Measurements from ENCODE around the gene NSUN7.

Gene NSUN7

DNA sequence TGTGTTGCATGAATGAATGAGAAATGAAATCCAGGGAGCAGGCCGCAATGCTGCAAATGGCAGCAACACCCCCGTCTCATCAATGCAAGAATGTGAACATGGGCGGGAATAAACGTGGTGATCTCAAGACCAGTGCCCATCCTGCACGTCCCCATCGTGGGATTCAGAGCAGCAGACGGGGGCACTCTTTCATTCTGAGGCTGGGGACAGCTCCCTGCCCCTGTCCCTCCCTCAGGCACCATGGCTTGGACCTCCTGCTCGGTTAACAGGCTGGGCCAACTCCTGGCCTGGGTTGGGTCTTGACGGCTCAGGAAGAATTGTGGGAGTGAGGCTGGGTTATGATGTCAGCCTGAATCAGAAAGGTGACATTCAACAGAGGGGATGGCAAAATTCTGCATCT, 78.9 kb downstream of the NSUN7 start:
- TF ChIP-seq, protein P1, sequence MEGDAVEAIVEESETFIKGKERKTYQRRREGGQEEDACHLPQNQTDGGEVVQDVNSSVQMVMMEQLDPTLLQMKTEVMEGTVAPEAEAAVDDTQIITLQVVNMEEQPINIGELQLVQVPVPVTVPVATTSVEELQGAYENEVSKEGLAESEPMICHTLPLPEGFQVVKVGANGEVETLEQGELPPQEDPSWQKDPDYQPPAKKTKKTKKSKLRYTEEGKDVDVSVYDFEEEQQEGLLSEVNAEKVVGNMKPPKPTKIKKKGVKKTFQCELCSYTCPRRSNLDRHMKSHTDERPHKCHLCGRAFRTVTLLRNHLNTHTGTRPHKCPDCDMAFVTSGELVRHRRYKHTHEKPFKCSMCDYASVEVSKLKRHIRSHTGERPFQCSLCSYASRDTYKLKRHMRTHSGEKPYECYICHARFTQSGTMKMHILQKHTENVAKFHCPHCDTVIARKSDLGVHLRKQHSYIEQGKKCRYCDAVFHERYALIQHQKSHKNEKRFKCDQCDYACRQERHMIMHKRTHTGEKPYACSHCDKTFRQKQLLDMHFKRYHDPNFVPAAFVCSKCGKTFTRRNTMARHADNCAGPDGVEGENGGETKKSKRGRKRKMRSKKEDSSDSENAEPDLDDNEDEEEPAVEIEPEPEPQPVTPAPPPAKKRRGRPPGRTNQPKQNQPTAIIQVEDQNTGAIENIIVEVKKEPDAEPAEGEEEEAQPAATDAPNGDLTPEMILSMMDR (IDR thresholded peaks at IDR 0.05; ENCODE audit: extremely low read depth, missing control alignments) = no peak
- DNase-seq (ENCODE audit: low spot score) = no peak

DNA sequence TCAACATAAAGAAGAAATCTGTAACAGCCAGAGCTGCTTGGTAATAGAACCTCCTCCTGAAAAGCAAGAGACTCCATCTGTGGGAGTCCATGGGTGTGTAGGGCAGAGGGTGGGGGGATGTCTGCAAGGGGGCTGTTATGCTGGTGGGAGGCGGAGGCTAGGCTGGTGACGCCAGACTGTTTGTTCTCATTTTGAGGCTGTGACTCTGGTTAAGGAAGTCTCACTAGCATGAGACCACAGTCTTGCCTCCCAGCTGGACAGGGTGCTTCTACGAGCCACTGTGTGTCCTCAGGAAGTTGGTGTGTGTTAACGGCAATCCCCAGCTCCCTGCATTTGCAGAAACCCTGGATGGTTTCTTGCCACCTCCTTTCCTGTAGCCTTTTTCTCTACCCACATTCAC, 79.8 kb downstream of the NSUN7 start:
- no peak for DNase-seq (ENCODE audit: low spot score)
- TF ChIP-seq, protein P1 (IDR thresholded peaks at IDR 0.05; ENCODE audit: extremely low read depth, missing control alignments) = no peak

DNA sequence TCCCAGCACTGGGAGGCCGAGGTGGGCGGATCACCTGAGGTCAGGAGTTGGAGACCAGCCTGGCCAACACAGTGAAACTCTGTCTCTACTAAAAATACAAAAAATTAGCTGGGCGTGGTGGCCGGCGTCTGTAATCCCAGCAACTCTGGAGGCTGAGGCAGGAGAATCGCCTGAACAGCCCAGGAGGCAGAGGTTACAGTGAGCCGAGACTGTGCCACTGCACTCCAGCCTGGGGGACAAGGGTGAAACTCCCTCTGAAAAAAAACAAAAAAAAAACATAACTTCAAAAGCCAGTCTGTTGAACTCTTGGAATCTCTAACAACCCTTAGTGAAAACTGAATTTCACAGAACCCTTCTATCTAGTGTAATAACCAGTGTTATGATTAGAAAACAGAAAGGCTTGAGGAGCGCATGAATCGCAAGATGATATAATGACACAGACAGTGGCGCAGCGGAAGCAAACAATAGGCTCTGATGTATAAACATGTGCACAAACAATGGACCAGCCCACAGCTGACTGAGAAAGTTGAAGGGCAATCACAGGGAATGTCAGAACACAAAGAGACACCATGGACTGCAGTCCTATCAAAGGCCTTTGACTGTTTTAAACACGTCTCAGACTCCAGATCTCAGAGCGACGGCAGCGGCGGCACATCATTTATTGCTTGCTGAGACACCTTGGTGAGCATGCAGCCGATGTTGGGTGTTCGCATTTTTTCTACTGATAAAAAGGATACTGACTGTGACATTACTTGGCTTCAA, 81.6 kb downstream of the NSUN7 start:
- TF ChIP-seq, protein P1 (IDR thresholded peaks at IDR 0.05; ENCODE audit: extremely low read depth, missing control alignments) = no peak
- no peak for DNase-seq (ENCODE audit: low spot score)

DNA sequence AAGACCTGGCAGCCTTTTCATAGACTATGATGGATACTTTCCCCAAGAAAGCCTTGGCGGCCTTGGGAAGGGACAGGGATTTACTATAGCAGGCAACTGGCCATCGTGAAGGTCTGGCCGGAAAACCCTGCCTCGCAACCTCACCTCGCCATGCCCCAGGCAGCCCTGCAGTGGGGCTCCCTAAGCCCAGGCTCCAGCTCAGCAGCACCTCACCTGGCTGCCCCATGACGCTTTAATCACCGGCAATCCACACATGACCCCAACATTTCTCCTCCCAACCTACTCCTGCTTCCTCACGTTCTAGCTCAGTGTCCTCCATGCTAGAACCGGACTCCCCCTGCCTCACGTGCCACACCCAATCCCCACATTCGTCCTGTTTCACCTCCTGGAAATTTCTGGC, 82.4 kb downstream of the NSUN7 start:
- TF ChIP-seq, protein P1 (IDR thresholded peaks at IDR 0.05; ENCODE audit: extremely low read depth, missing control alignments) = no peak
- no peak for DNase-seq (ENCODE audit: low spot score)

DNA sequence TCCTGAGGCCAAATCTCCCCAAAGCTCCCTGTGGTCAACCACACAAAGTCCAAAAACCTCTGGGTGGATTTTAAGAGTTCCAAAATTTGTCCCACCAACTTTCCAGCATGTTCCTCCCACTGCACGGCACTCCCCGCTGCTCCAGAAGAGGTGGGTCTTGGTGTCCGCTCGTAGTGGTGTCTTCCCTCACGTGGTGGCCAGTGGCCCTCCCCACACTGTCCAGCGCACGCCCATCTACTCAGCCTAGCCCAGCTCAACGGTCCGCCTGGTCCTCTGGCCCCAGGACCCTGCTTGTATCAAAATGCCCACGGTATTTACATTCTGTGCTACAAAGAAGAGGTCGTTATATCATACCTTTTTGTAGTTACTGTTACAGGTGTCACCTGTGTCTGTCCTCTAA, 83.5 kb downstream of the NSUN7 start:
- DNase-seq (ENCODE audit: low spot score) = no peak
- TF ChIP-seq, protein P1 (IDR thresholded peaks at IDR 0.05; ENCODE audit: extremely low read depth, missing control alignments) = no peak

DNA sequence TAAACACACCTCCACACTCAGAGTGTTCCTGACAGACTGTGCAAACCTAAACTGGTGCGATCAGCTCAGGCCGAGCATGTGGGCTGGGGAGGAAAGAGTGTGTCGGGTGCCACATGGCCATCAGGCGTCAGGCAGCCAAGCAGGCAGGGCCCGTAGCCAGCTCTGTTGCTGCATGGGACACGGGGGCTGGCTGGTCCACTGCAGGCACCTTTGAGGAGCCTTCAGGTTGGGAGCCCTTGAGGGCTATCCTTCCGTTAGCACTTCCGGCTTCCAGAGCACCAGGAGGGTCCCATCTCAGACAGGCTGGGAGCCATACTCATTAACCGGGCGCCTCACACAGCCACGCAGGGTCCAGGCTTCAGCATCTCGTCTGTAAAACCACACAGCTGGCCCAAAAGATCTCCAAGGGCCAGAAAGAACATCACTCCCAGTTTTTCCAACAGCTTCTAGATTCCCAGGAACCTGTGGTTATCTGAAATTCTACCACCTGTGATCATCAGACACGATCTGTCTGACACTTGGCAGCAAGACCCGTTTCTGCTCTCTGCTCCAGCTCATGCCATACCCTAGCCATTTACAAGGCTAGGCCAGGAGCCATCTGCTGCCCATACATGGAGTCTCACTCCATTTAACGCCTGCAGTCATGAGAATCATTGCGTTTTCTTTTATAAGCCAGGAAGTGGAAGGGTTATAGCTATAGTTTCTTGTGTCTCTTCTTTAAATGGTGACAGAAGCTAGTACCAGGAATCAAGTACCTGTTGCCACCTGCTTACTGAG, 87.5 kb downstream of the NSUN7 start:
- TF ChIP-seq, protein P1 (IDR thresholded peaks at IDR 0.05; ENCODE audit: extremely low read depth, missing control alignments) = no peak
- DNase-seq (ENCODE audit: low spot score) = no peak

DNA sequence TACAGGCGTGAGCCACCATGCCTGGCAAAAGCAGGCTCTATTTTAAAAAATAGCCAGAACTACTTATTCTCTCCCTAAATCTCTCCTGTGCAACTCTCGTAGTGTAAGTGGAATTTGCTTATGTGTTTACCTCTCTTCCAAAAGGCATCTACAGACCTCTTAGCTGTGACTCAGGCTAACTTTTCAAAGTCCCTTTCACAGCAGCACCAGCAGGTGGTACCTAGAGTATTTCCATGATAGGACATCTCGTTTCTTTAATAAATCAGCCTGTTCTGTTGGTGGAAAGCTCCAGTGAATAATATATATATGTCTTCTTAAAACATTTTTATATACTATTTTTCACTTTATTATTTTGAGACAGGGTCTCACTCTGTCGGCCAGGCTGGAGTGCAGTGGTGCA, 89.0 kb downstream of the NSUN7 start:
- no peak for DNase-seq (ENCODE audit: low spot score)
- TF ChIP-seq, protein P1 (IDR thresholded peaks at IDR 0.05; ENCODE audit: extremely low read depth, missing control alignments) = peak; percentile 1

All from GM20000 (cell line).